Endothelial cell of umbilical vein (primary cell): Measurements from ENCODE around the gene KIF3B. TPM values are rescaled to one million over a fixed set of nuclear protein-coding genes. Genes with fewer than 3 reads are reported as not detected.

Experiments used
- Bru-seq: library from RNA; stranded (reverse); fragments of 400-500 nt; gene quantifications from one replicate; lab custom pipeline; 2021; lab: Mats Ljungman, UMichigan
- BruChase-seq, 2 experiments: library from RNA; stranded (reverse); fragments of 400-500 nt; gene quantifications; one replicate each; lab custom pipeline; 2021; lab: Mats Ljungman, UMichigan
- BruUV-seq: library from RNA; stranded (reverse); fragments of 400-500 nt; replicated peaks from 2 replicates; lab custom pipeline; 2021; lab: Mats Ljungman, UMichigan
- CTCF ChIA-PET: fragments of 300-600, 350-600 bp; sonication (Branson Sonifier 250); formaldehyde crosslinking; loops from one replicate; lab custom pipeline; 2021; ENCODE audit warnings: antibody characterized with exemption, inconsistent platforms; lab: Charles Lee
- POLR2A ChIA-PET: fragments of 300-600, 350-600 bp; sonication (Branson Sonifier 250); formaldehyde crosslinking; loops from one replicate; lab custom pipeline; 2021; ENCODE audit warnings: antibody characterized with exemption, inconsistent platforms; lab: Charles Lee
- DNase-seq: peaks from one replicate; pipeline ENCODE4 v3.0.0-alpha.2; 2011; ENCODE audit warnings: low read depth, low spot score
- FAIRE-seq: peaks from 2 replicates; lab custom pipeline; 2011; peaks lifted over from hg19 to GRCh38; lab: Jason Lieb, UNC
- H2AFZ ChIP-seq: 2 replicates; pipeline ENCODE4 v1.6.0; 2012; ENCODE audit warnings: low read depth, low read length, control low read depth, inconsistent platforms
- H3K27ac ChIP-seq: 2 replicates; pipeline ENCODE4 v1.5.1; 2011; ENCODE audit warnings: low read depth, mild to moderate bottlenecking, control low read depth, low read length, moderate library complexity; ENCODE audit not compliant: insufficient read depth
- H3K27me3 ChIP-seq, 2 experiments: 2 replicates each; pipeline versions ENCODE4 v1.6.0 to v1.6.1; 2011; ENCODE audit warnings: low read length in 2 of 2, mixed read lengths in 1 of 2; ENCODE audit not compliant: control insufficient read depth in 2 of 2, insufficient read depth in 2 of 2
- H3K36me3 ChIP-seq, 2 experiments: 2 replicates in 1 of 2; 3 replicates in 1 of 2; pipeline ENCODE4 v1.5.1; 2011; ENCODE audit warnings: low read length in 2 of 2, mild to moderate bottlenecking in 1 of 2, moderate library complexity in 1 of 2; ENCODE audit not compliant: control insufficient read depth in 2 of 2, insufficient read depth in 2 of 2; ENCODE audit errors: extremely low read depth in 1 of 2
- H3K4me1 ChIP-seq: 3 replicates; pipeline ENCODE4 v1.5.1; 2011; ENCODE audit warnings: mild to moderate bottlenecking, low read length; ENCODE audit not compliant: control insufficient read depth, insufficient read depth; ENCODE audit errors: extremely low read depth
- H3K4me2 ChIP-seq: 2 replicates; pipeline ENCODE4 v1.6.1; 2011; ENCODE audit warnings: low read length, control low read depth, mixed read lengths; ENCODE audit not compliant: insufficient read depth
- H3K4me3 ChIP-seq, 3 experiments: fragments of 200-600 bp in 1 of 3; sonication (generic), shearing (Covaris generic) in 1 of 3; replicated peaks in 1 of 3; 2 replicates each; pipeline ENCODE4 v1.5.1; 2011 to 2016; ENCODE audit warnings: control low read depth in 3 of 3, low read length in 3 of 3, mild to moderate bottlenecking in 2 of 3, inconsistent platforms in 1 of 3, low read depth in 1 of 3, moderate library complexity in 1 of 3; ENCODE audit not compliant: insufficient read depth in 1 of 3
- H3K79me2 ChIP-seq: 2 replicates; pipeline ENCODE4 v1.6.0; 2012; ENCODE audit warnings: low read length, inconsistent platforms; ENCODE audit not compliant: control insufficient read depth, insufficient read depth
- H3K9ac ChIP-seq: replicated peaks from 2 replicates; pipeline ENCODE3; 2011; ENCODE audit warnings: low read length, control low read depth; ENCODE audit not compliant: insufficient read depth; ENCODE audit errors: extremely low read depth
- H3K9me1 ChIP-seq: replicated peaks from 3 replicates; pipeline ENCODE4 v1.6.0; 2011; ENCODE audit warnings: mild to moderate bottlenecking, low read length; ENCODE audit not compliant: control insufficient read depth, insufficient read depth; ENCODE audit errors: extremely low read depth
- H3K9me3 ChIP-seq: replicated peaks from 2 replicates; pipeline ENCODE4 v1.5.1; 2012; ENCODE audit warnings: low read length, inconsistent platforms; ENCODE audit not compliant: control insufficient read depth, insufficient read depth
- H4K20me1 ChIP-seq: replicated peaks from 2 replicates; pipeline ENCODE3; 2011; ENCODE audit warnings: mild to moderate bottlenecking, low read length; ENCODE audit not compliant: control insufficient read depth, insufficient read depth; ENCODE audit errors: extremely low read depth
- POLR2A ChIP-seq: IDR thresholded peaks from 2 replicates; pipeline ENCODE4 v1.6.1; 2012; ENCODE audit warnings: low read depth, mild to moderate bottlenecking, control low read depth, low read length
- POLR2AphosphoS5 ChIP-seq: IDR thresholded peaks from 2 replicates; pipeline ENCODE4 v1.6.1; 2012; ENCODE audit warnings: low read depth, mild to moderate bottlenecking, control low read depth, low read length, moderate library complexity; ENCODE audit not compliant: insufficient read depth
- dilution Hi-C: fragments of 300-500 bp; cut with MboI; formaldehyde crosslinking; loops from one replicate; pipeline ENCODE4 v1.15.0; 2019; ENCODE audit warnings: low sequenced_read_pairs; ENCODE audit not compliant: extremely low pct_ligation_motif_present
- intact Hi-C: fragments of 100-400 bp; cut with micrococcal nuclease; formaldehyde crosslinking; loops from one replicate; pipeline ENCODE4 v1.10.0; 2022
- long read RNA-seq: library from polyadenylated mRNA; stranded (forward); transcript quantifications from one replicate; pipeline ENCODE4 v2.0.0, GENCODE V29; 2021
- polyA minus RNA-seq, 3 experiments: library from RNA; depleted of rRNA, polyadenylated mRNA; stranded (reverse); fragments of >200 nt; gene quantifications; 1 replicate in 1 of 3; 2 replicates in 2 of 3; pipeline ENCODE4 v1.2.3, GENCODE V29; 2011
- polyA plus RNA-seq, 4 experiments: library from polyadenylated mRNA; depleted of rRNA in 3 of 4; stranded (reverse) in 3 of 4; unstranded in 1 of 4; fragments of >200 nt; gene quantifications; 2 replicates each; pipeline versions ENCODE4 v1.2.1 to v1.2.3, GENCODE V29; 2011 to 2012; ENCODE audit warnings: missing spikeins in 1 of 4
- total RNA-seq: library from RNA; stranded (reverse); gene quantifications from 2 replicates; pipeline ENCODE4 v1.2.3, GENCODE V29; 2021

The KIF3B gene
- total RNA-seq: 25.1 and 26.3 TPM in 2 replicates
- 11.2 and 14.5 TPM in 2 replicates for polyA plus RNA-seq
- 18.8 and 19.0 TPM in 2 replicates for polyA plus RNA-seq (2011; cell fraction: cytosol; rRNA removed)
- polyA plus RNA-seq (2011; cell fraction: nucleus; rRNA removed): 12.7 and 13.3 TPM in 2 replicates
- 20.7 and 28.9 TPM in 2 replicates for polyA plus RNA-seq (2012)
- 27.4 and 27.8 TPM in 2 replicates for polyA minus RNA-seq
- 14.6 TPM for polyA minus RNA-seq (2011; cell fraction: cytosol; rRNA and poly(A)+ RNA removed)
- 8.6 and 13.1 TPM in 2 replicates for polyA minus RNA-seq (2011; cell fraction: nucleus; rRNA and poly(A)+ RNA removed)
- Bru-seq, nascent RNA: percentile 66 among the genes with signal in this experiment
- percentile 82 among the genes with signal in this experiment for BruChase-seq, experiment 1, labeled RNA remaining after a 6-hour chase
- BruChase-seq, experiment 2, labeled RNA remaining after a 2-hour chase: percentile 74 among the genes with signal in this experiment
- long read RNA-seq, partial matches to known transcripts: 19 of 21 reads
- long read RNA-seq, other reads (novel, unspliced or antisense): 2 of 21 reads

DNA sequence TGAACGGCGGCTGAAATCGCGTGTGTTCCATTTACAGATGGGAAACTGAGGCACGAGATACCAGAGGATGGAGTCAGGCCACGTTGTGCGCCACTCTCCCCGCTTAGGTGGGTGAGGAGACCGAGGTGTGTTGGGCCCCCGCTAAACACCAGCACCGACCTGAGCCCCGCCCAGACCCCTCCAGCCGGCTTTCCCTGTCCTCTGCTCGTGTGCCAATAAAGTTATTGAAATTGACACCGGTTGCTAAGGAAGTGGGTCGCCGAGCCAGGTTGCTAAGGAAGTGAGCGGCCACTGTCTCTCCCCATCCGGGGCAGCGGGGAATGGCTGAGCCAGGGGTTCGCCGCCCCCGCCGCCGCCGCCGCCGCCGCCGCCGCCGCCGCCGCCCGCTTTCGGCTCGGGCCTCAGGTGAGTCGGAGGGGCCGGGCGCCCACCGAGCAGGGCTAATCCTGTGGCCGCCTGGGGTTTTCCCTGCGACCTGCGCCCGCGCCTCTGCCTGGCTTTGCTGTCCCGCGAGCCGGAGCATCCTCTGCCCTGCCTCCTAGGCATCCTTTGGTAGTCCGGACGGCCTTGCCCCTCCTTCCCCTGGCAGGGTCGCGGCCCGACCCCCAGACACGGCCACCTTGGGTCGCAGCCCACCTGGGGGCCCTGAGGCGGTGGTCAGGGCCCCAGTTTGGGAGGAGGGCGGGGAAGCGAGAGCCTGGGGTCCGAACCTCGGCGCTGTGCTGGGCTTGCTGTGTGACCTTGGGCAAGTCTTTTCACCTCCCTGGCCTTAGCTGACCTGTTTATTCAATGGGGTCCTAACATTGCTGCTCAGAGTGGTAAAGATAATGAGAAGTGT lies at the start of gene KIF3B:
TSS of gene KIF3B (plus strand) at position 291 of the 838 bp plus-strand sequence. CDS start 32,127 bp downstream, outside the sequence.
- H3K9me3 ChIP-seq: no peaks in the 10 kb centered on the region
- peak within 1 kb of the TSS; percentile 71 for H3K4me2 ChIP-seq
- H3K27me3 ChIP-seq: peaks cover 3 to 7% of the 10 kb centered on the region in 2 experiments
- FAIRE-seq (peak; percentile 95), DNase-seq (peak; percentile 75)
- H3K4me3 ChIP-seq: peak within 1 kb of the TSS; percentile 63 to 99 (median 82)
- TF ChIP-seq POLR2AphosphoS5 (peak; percentile 70), POLR2A (no peak)
- ChIA-PET CTCF (interaction anchor here (1.5 kb wide), 1 partner anchor 8 kb away, joined by 3 read pairs; no protein-coding TSS in a partner anchor), POLR2A (interaction anchor here (1.1 kb wide), 1 partner anchor 108 kb away, joined by 3 read pairs; no protein-coding TSS in a partner anchor)
- dilution Hi-C loops (no loop called here), intact Hi-C loops (loop anchor here (2.0 to 5.0 kb wide), 2 partner anchors 37 to 55 kb away; no protein-coding TSS in a partner anchor)
- H2AFZ ChIP-seq: peak within 1 kb of the TSS; percentile 94
- H3K79me2 ChIP-seq: peaks cover 21% of the 10 kb centered on the region
- no peaks in the 10 kb centered on the region for H3K9me1 ChIP-seq
- no TSS peak for BruUV-seq
- no peaks in the 10 kb centered on the region for H4K20me1 ChIP-seq
- peak within 1 kb of the TSS; percentile 89 for H3K9ac ChIP-seq
- no peaks in the 10 kb centered on the region for H3K36me3 ChIP-seq
- peaks cover 13% of the 10 kb centered on the region for H3K4me1 ChIP-seq
- H3K27ac ChIP-seq: peak within 1 kb of the TSS; percentile 71
